Astrocyte (in vitro differentiated cells and primary cell): ENCODE data around the gene TBC1D19.

Experiments used
- EZH2 ChIP-seq: IDR thresholded peaks from 2 replicates; pipeline ENCODE4 v1.6.1; 2012; ENCODE audit warnings: mild to moderate bottlenecking, low read length, inconsistent platforms; ENCODE audit not compliant: insufficient read depth
- TF ChIP-seq, protein P1 (sequence below): IDR thresholded peaks from 2 replicates; pipeline ENCODE4 v1.5.1; 2011; ENCODE audit warnings: low read depth, mild to moderate bottlenecking, inconsistent platforms, low read length, moderate library complexity; ENCODE audit not compliant: insufficient read depth

DNA sequence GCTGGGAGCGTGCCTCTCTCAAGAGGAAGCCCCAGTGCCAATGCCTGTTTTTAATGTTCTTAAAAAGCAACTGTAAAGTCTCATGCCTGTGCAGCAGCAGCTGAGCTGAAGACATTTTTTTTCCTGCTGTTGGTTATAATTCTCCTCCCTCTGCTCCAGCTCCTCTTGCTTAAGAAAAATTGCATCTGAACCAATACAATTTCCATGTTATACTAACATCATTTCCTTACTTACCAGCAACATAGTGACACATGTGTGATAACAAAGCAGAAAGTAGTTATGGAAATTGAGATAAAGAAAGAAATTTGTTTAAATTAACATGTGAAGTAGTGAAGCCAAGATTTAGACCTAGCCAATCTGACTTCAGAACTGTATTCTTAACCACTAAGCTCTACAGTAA lies 101.4 kb downstream of the TBC1D19 start:
- TF ChIP-seq, protein P1, sequence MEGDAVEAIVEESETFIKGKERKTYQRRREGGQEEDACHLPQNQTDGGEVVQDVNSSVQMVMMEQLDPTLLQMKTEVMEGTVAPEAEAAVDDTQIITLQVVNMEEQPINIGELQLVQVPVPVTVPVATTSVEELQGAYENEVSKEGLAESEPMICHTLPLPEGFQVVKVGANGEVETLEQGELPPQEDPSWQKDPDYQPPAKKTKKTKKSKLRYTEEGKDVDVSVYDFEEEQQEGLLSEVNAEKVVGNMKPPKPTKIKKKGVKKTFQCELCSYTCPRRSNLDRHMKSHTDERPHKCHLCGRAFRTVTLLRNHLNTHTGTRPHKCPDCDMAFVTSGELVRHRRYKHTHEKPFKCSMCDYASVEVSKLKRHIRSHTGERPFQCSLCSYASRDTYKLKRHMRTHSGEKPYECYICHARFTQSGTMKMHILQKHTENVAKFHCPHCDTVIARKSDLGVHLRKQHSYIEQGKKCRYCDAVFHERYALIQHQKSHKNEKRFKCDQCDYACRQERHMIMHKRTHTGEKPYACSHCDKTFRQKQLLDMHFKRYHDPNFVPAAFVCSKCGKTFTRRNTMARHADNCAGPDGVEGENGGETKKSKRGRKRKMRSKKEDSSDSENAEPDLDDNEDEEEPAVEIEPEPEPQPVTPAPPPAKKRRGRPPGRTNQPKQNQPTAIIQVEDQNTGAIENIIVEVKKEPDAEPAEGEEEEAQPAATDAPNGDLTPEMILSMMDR = no peak
- TF ChIP-seq EZH2 = no peak
